Hepatocyte (in vitro differentiated cells): ENCODE data around the gene SH3PXD2A. TPM values are rescaled to one million over a fixed set of nuclear protein-coding genes. Genes with fewer than 3 reads are reported as not detected.

Source experiments
- DNase-seq: peaks from one replicate; pipeline ENCODE4 v3.0.0-alpha.2; 2016; ENCODE audit warnings: low spot score
- H2AFZ ChIP-seq: fragments of 200-600 bp; sonication (generic); 2 replicates; pipeline ENCODE4 v1.6.0; 2016; ENCODE audit warnings: antibody characterized with exemption, mild to moderate bottlenecking
- H3K27ac ChIP-seq: fragments of 200-600 bp; sonication (generic); 2 replicates; pipeline ENCODE4 v1.5.1; 2016; ENCODE audit warnings: mild to moderate bottlenecking
- H3K27me3 ChIP-seq: fragments of 200-600 bp; sonication (generic); 2 replicates; pipeline ENCODE4 v1.6.1; 2016
- H3K36me3 ChIP-seq: fragments of 200-600 bp; sonication (generic); replicated peaks from 2 replicates; pipeline ENCODE4 v1.5.1; 2016; ENCODE audit warnings: low read depth; ENCODE audit not compliant: insufficient read depth
- H3K4me1 ChIP-seq: fragments of 200-600 bp; sonication (generic); 2 replicates; pipeline ENCODE4 v1.5.1; 2016; ENCODE audit warnings: mild to moderate bottlenecking, moderate library complexity; ENCODE audit not compliant: insufficient read depth
- H3K4me2 ChIP-seq: fragments of 200-600 bp; sonication (generic); 2 replicates; pipeline ENCODE4 v1.6.0; 2016
- H3K4me3 ChIP-seq: fragments of 200-600 bp; sonication (generic); 2 replicates; pipeline ENCODE4 v1.5.1; 2016; ENCODE audit warnings: mild to moderate bottlenecking
- H3K79me2 ChIP-seq: fragments of 200-600 bp; sonication (generic); 2 replicates; pipeline ENCODE4 v1.6.0; 2017; ENCODE audit warnings: mild to moderate bottlenecking
- H3K9me2 ChIP-seq: fragments of 200-600 bp; sonication (generic); replicated peaks from 2 replicates; pipeline ENCODE4 v1.6.0; 2017; ENCODE audit warnings: mild to moderate bottlenecking; ENCODE audit not compliant: insufficient read depth
- H3K9me3 ChIP-seq: fragments of 200-600 bp; sonication (generic); 2 replicates; pipeline ENCODE4 v1.5.1; 2016; ENCODE audit warnings: low read depth, mild to moderate bottlenecking
- H4K20me1 ChIP-seq: fragments of 200-600 bp; sonication (generic); 2 replicates; pipeline ENCODE4 v1.6.0; 2016; ENCODE audit warnings: mild to moderate bottlenecking; ENCODE audit not compliant: insufficient read depth, poor library complexity, severe bottlenecking
- CTCF ChIP-seq: fragments of 200-600 bp; sonication (generic); IDR thresholded peaks from 2 replicates; pipeline ENCODE4 v1.5.1; 2016; ENCODE audit warnings: antibody characterized with exemption, mild to moderate bottlenecking; ENCODE audit not compliant: poor library complexity
- EZH2 ChIP-seq: fragments of 200-600 bp; sonication (generic); IDR thresholded peaks from 2 replicates; pipeline ENCODE4 v1.6.1; 2016; ENCODE audit warnings: antibody characterized with exemption, mild to moderate bottlenecking, borderline replicate concordance
- EZH2phosphoT487 ChIP-seq: fragments of 200-600 bp; sonication (generic); IDR thresholded peaks from one replicate; pipeline ENCODE4 v1.6.1; 2018; ENCODE audit warnings: antibody characterized with exemption, mild to moderate bottlenecking, low read depth, moderate library complexity; ENCODE audit not compliant: unreplicated experiment, severe bottlenecking
- WGBS: methylation state at CpG from one replicate; pipeline ENCODE4 v1.1.6; 2016; ENCODE audit warnings: low lambda C conversion rate; ENCODE audit errors: missing lambda C conversion rate; 5-methylcytosine and 5-hydroxymethylcytosine counted together
- polyA plus RNA-seq: library from polyadenylated mRNA; unstranded; fragments of >200 nt; fragmentation: Nextera tagmentation; extraction: Ambion mirVana; gene quantifications from 2 replicates; pipeline ENCODE4 v1.2.1, GENCODE V29; 2016
- total RNA-seq: library from RNA; depleted of rRNA; stranded (reverse); fragments of >200 nt; gene quantifications from 2 replicates; pipeline ENCODE4 v1.2.3, GENCODE V29; 2014

SH3PXD2A gene
- total and polyA plus RNA-seq, 2 experiments from 2014 or later = 8.4 to 13.6 TPM

- no peaks in the 10 kb centered on the region for H3K27me3 ChIP-seq
- no peaks in the 10 kb centered on the region for H3K9me3 ChIP-seq
- H3K27ac ChIP-seq = no peak overlapping the region
- no peaks in the 10 kb centered on the region for H3K36me3 ChIP-seq
- no peak overlapping the region for H3K4me2 ChIP-seq
- no peaks in the 10 kb centered on the region for H4K20me1 ChIP-seq
- no peak for TF ChIP-seq CTCF
- TF ChIP-seq EZH2phosphoT487 = no peak
- TF ChIP-seq EZH2 = no peak
- no peaks in the 10 kb centered on the region for H3K4me1 ChIP-seq
- no peaks in the 10 kb centered on the region for H3K9me2 ChIP-seq
- no peak overlapping the region for H2AFZ ChIP-seq
- no peaks in the 10 kb centered on the region for H3K79me2 ChIP-seq
- H3K4me3 ChIP-seq = no peak overlapping the region
- WGBS = 72% methylated on average over 1 of the region's 1 CpG
- no peak for DNase-seq
Measured at GRCh38 chr10:103630156-103630555, 225.2 kb downstream of the SH3PXD2A start.

GRCh38 chr10:103629581-103629980 is 225.8 kb downstream of the SH3PXD2A start:
- Histone ChIP-seq H3K4me2 (no peak overlapping the region), H3K4me1 (no peaks in the 10 kb centered on the region), H3K36me3 (no peaks in the 10 kb centered on the region), H2AFZ (no peak overlapping the region), H3K79me2 (no peaks in the 10 kb centered on the region), H4K20me1 (no peaks in the 10 kb centered on the region), H3K4me3 (no peak overlapping the region), H3K27ac (no peak overlapping the region), H3K27me3 (no peaks in the 10 kb centered on the region), H3K9me2 (no peaks in the 10 kb centered on the region), H3K9me3 (no peaks in the 10 kb centered on the region)
- no peak for DNase-seq
- TF ChIP-seq EZH2 (no peak), CTCF (no peak), EZH2phosphoT487 (no peak)
- 96% methylated on average over 3 of the region's 3 CpGs for WGBS

- Histone ChIP-seq H3K4me3 (no peak overlapping the region), H4K20me1 (no peaks in the 10 kb centered on the region)
- WGBS = 95% methylated on average over 13 of the region's 13 CpGs
Measured at GRCh38 chr10:103627893-103628292, 227.5 kb downstream of the SH3PXD2A start.

More at GRCh38 chr10:103627893-103628292, 227.5 kb downstream of the SH3PXD2A start:
- no peaks in the 10 kb centered on the region for H3K27me3 ChIP-seq
- no peaks in the 10 kb centered on the region for H3K4me1 ChIP-seq
- no peaks in the 10 kb centered on the region for H3K9me3 ChIP-seq
- no peaks in the 10 kb centered on the region for H3K79me2 ChIP-seq
- H3K27ac ChIP-seq = no peak overlapping the region
- H3K9me2 ChIP-seq = no peaks in the 10 kb centered on the region
- no peak overlapping the region for H3K4me2 ChIP-seq
- TF ChIP-seq EZH2phosphoT487 (no peak), EZH2 (no peak), CTCF (no peak)
- no peaks in the 10 kb centered on the region for H3K36me3 ChIP-seq
- no peak overlapping the region for H2AFZ ChIP-seq
- no peak for DNase-seq
